NAMALWA (cell line): ENCODE results near the gene IRX4.

Experiments
- DNase-seq: peaks from one replicate; pipeline ENCODE4 v3.0.0-alpha.2; 2015; ENCODE audit warnings: low spot score

Gene IRX4

GRCh38 chr5:1836176-1836890, 46.4 kb downstream of the IRX4 start:
- DNase-seq = no peak

- DNase-seq = no peak
These were observed 47.3 kb downstream of the IRX4 start for GRCh38 chr5:1835431-1835830.

- no peak for DNase-seq
These were observed 47.9 kb downstream of the IRX4 start for GRCh38 chr5:1834721-1835429.

- no peak for DNase-seq
These were observed 48.6 kb downstream of the IRX4 start for GRCh38 chr5:1834022-1834551.

- no peak for DNase-seq
These were observed 49.3 kb downstream of the IRX4 start for GRCh38 chr5:1833264-1834021.

- no peak for DNase-seq
These were observed 50.0 kb downstream of the IRX4 start for GRCh38 chr5:1832511-1833250.

GRCh38 chr5:1831677-1832313, 50.9 kb downstream of the IRX4 start:
- no peak for DNase-seq

- no peak for DNase-seq
These were observed 51.5 kb downstream of the IRX4 start for GRCh38 chr5:1831257-1831656.

- DNase-seq = no peak
These were observed 52.0 kb downstream of the IRX4 start for GRCh38 chr5:1830571-1831228.

GRCh38 chr5:1827886-1828397, 54.8 kb downstream of the IRX4 start:
- no peak for DNase-seq
